Measurements from ENCODE around the gene ZBTB39.
"Not testable (repeated sequence)": the region's sequence is repeated elsewhere in the genome, so short reads cannot be mapped to it uniquely, and the experiment has no call there.

The ZBTB39 gene

GRCh38 chr12:57029457-57029856 lies 23.1 kb upstream of the ZBTB39 start:
- DNase-seq, result peak; percentile 30

- DNase-seq, result peak; percentile 41
These were observed 21.4 kb upstream of the ZBTB39 start for GRCh38 chr12:57027805-57028153.

- DNase-seq, result no peak
These were observed 20.9 kb upstream of the ZBTB39 start for GRCh38 chr12:57027011-57027804.

GRCh38 chr12:57025196-57025595 lies 18.9 kb upstream of the ZBTB39 start:
- DNase-seq, result no peak

GRCh38 chr12:57022324-57022723 lies 16.0 kb upstream of the ZBTB39 start:
- DNase-seq, result not testable (repeated sequence)

- DNase-seq, result no peak
These were observed 13.8 kb upstream of the ZBTB39 start for GRCh38 chr12:57019983-57020719.

GRCh38 chr12:57018906-57019305 lies 12.6 kb upstream of the ZBTB39 start:
- no peak for DNase-seq

GRCh38 chr12:57018353-57018752 lies 12.0 kb upstream of the ZBTB39 start:
- not testable (repeated sequence) for DNase-seq

GRCh38 chr12:57016348-57016747 lies 10.0 kb upstream of the ZBTB39 start, which contains the start of gene TAC3:
Gene TAC3, minus strand, starts transcription at chr12:57016529. Its CDS starts 732 bp downstream, at chr12:57015797.
- DNase-seq, result no peak

GRCh38 chr12:57012600-57013465 lies 6.5 kb upstream of the ZBTB39 start:
- DNase-seq, result no peak

GRCh38 chr12:57011438-57012424 lies 5.4 kb upstream of the ZBTB39 start:
- no peak for DNase-seq

- DNase-seq, result no peak
These were observed 4.4 kb upstream of the ZBTB39 start for GRCh38 chr12:57010627-57011247.

GRCh38 chr12:57009949-57010626 lies 3.7 kb upstream of the ZBTB39 start:
- no peak for DNase-seq

- DNase-seq, result peak; percentile 29
These were observed 1.8 kb upstream of the ZBTB39 start for GRCh38 chr12:57008178-57008577.

GRCh38 chr12:57006809-57007475 lies 596 bp upstream of the ZBTB39 start:
- no peak for DNase-seq

- DNase-seq, result no peak
These were observed 1.7 kb downstream of the ZBTB39 start for GRCh38 chr12:57004651-57005050.

- no peak for DNase-seq
These were observed 3.0 kb downstream of the ZBTB39 start for GRCh38 chr12:57003395-57003794.

- peak; percentile 30 for DNase-seq
These were observed 4.9 kb downstream of the ZBTB39 start for GRCh38 chr12:57001448-57001906.

- no peak for DNase-seq
These were observed 6.0 kb downstream of the ZBTB39 start for GRCh38 chr12:57000393-57000792.

GRCh38 chr12:56999456-56999855 lies 6.9 kb downstream of the ZBTB39 start:
- no peak for DNase-seq
